ENCODE data around the gene EPB41L4B. TPM values are rescaled to one million over a fixed set of nuclear protein-coding genes. Genes with fewer than 3 reads are reported as not detected.

Gene EPB41L4B
- total RNA-seq, 2 donors from 2014 or later, result 41.9 to 122 TPM

DNA sequence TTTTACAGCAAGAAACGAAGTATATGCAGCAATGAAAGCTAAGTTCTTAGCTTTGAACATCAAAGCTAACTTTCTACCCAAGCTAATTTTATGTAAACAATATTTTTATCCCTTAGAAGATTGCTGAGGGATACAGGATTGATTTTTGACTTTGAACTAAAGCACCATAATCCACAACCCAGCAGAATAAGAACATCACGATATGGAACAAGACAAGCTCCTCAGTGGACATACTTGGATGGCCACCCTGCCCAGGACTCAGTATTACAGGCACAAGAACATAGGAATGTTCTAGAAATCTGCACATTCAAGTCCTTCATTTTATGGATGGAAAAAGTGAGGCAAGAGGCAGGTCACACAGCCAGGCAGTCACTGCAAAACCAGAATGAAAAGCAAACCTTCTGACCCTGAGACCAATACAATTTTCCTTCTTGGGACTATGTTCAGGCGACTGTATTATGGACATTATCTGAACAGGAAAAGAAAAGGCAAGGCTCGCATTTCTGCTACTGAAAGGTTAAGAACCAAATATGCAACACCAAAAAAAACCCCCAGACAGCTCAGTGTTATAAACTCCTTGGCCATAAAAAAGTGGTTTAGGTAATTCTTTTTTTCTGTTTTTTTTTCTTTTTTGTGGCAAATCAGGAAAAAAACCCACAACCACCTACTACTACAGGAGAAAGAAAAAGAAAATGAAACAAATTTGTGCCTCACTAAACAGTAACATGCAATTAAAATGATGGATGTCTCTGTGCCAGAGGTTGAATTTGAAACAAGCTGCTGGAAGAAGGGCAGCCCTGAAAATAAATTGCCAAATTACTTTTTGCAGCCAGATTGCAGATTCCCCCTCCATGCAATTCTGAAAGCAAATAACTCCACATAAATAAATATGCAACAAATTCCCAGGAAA, 25.4 kb downstream of the EPB41L4B start:
- DNase-seq (no peak), ATAC-seq (no peak)
- no peaks in the 10 kb centered on the region for H3K36me3 ChIP-seq (replicated peaks in 1 of 2; ENCODE audit: insufficient read depth in 1 of 2, low read depth in 2 of 2)
- intact Hi-C loops (cut with DNase I), result no loop called here
- no peak for TF ChIP-seq POLR2A (IDR thresholded peaks at IDR 0.05)
- TF ChIP-seq, protein P1, sequence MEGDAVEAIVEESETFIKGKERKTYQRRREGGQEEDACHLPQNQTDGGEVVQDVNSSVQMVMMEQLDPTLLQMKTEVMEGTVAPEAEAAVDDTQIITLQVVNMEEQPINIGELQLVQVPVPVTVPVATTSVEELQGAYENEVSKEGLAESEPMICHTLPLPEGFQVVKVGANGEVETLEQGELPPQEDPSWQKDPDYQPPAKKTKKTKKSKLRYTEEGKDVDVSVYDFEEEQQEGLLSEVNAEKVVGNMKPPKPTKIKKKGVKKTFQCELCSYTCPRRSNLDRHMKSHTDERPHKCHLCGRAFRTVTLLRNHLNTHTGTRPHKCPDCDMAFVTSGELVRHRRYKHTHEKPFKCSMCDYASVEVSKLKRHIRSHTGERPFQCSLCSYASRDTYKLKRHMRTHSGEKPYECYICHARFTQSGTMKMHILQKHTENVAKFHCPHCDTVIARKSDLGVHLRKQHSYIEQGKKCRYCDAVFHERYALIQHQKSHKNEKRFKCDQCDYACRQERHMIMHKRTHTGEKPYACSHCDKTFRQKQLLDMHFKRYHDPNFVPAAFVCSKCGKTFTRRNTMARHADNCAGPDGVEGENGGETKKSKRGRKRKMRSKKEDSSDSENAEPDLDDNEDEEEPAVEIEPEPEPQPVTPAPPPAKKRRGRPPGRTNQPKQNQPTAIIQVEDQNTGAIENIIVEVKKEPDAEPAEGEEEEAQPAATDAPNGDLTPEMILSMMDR (IDR thresholded peaks at IDR 0.05), result no peak
- H3K27ac ChIP-seq, result peak overlapping the region; percentile 25 to 70 (median 47)
- whole genome bisulfite sequencing, 2 donors, result 17 to 36% methylated on average over 4 of the region's 4 CpGs
- no peaks in the 10 kb centered on the region for H3K27me3 ChIP-seq
- no peak overlapping the region for H3K4me3 ChIP-seq
- no peaks in the 10 kb centered on the region for H3K9me3 ChIP-seq
- peaks cover 83% of the 10 kb centered on the region for H3K4me1 ChIP-seq

GRCh38 chr9:109290385-109290784, 30.5 kb downstream of the EPB41L4B start:
- no peak for TF ChIP-seq POLR2A (IDR thresholded peaks at IDR 0.05)
- TF ChIP-seq, protein P1 (IDR thresholded peaks at IDR 0.05), result no peak
- DNase-seq (peak; percentile 50 to 77 (median 58)), ATAC-seq (peak; percentile 71)
- H3K27me3 ChIP-seq, result no peaks in the 10 kb centered on the region
- peak overlapping the region; percentile 40 to 70 (median 64) for H3K27ac ChIP-seq
- H3K36me3 ChIP-seq (replicated peaks in 1 of 2; ENCODE audit: insufficient read depth in 1 of 2, low read depth in 2 of 2), result no peaks in the 10 kb centered on the region
- H3K9me3 ChIP-seq, result no peaks in the 10 kb centered on the region
- intact Hi-C loops (cut with DNase I), result no loop called here
- H3K4me3 ChIP-seq, result no peak overlapping the region
- peaks cover 89% of the 10 kb centered on the region for H3K4me1 ChIP-seq

DNA sequence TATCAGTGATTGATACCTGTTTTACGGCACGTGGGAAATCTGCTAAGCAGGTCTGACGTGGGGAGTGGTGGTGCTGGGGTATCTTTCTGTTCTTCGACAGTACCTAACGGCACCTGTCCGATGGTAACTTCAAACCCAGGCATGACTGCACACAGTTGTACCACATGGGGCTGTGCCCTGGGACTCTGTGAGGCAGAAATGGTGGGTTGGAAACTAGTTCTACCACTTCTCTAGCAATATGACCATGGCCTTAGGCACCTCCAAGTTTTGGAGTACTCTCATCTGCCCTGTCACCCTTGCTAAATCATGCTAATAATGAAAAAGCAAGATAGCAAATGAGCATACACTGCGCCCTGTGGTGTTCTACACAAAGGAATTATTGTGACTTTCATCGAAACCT, 30.9 kb downstream of the EPB41L4B start:
- Histone ChIP-seq H3K4me1 (peaks cover 89% of the 10 kb centered on the region), H3K27me3 (no peaks in the 10 kb centered on the region), H3K27ac (peak overlapping the region; percentile 40 to 70 (median 64)), H3K36me3 (replicated peaks in 1 of 2; ENCODE audit: insufficient read depth in 1 of 2, low read depth in 2 of 2) (no peaks in the 10 kb centered on the region), H3K9me3 (no peaks in the 10 kb centered on the region), H3K4me3 (no peak overlapping the region)
- TF ChIP-seq, protein P1 (IDR thresholded peaks at IDR 0.05), result peak in 1 of 7 experiments; percentile 4
- no peak for TF ChIP-seq POLR2A (IDR thresholded peaks at IDR 0.05)
- WGBS, 2 donors, result 38 to 44% methylated on average over 7 to 8 of the region's 8 CpGs
- DNase-seq, result peak in 2 of 4 donors; percentile 29 to 39
- ATAC-seq, result peak; percentile 69
- intact Hi-C loops (cut with DNase I), result no loop called here

DNA sequence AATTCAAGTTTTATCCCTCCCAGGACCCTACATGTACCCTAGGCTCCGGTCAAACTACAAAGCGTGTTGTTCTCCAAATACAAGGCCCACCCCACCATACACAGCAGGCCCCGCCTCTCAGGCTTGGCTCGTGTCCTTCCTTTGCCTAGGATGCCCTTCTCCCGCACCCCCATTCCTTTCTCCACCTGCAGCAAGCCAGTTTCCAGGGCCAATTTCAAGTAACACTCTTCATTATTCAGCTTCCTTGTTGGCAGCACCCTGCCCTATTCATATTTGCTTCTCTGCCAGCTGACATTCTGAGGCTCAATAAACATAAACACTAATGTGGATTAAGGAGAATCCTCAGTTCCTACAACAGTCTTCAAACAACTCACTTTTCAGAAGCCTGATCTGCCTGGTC, 31.7 kb downstream of the EPB41L4B start:
- DNase-seq (peak in 2 of 4 donors; percentile 55 to 58), ATAC-seq (peak; percentile 43)
- TF ChIP-seq POLR2A (IDR thresholded peaks at IDR 0.05), result no peak
- TF ChIP-seq, protein P1 (IDR thresholded peaks at IDR 0.05), result no peak
- Histone ChIP-seq H3K27me3 (no peaks in the 10 kb centered on the region), H3K27ac (peak overlapping the region; percentile 40 to 70 (median 64)), H3K9me3 (no peaks in the 10 kb centered on the region), H3K4me3 (no peak overlapping the region), H3K4me1 (peaks cover 85% of the 10 kb centered on the region), H3K36me3 (replicated peaks in 1 of 2; ENCODE audit: insufficient read depth in 1 of 2, low read depth in 2 of 2) (no peaks in the 10 kb centered on the region)
- intact Hi-C loops (cut with DNase I), result no loop called here
- 24 to 33% methylated on average over 5 of the region's 5 CpGs for WGBS, 2 donors

Measured in body of pancreas (tissue), 4 donors.